Epidermal melanocyte (primary cell): ENCODE results near the gene FOXA3.

ENCODE experiments used
- DNase-seq: peaks from one replicate; pipeline ENCODE4 v3.0.0; 2011; ENCODE audit warnings: low spot score; ENCODE audit not compliant: insufficient read length

Gene FOXA3

GRCh38 chr19:45873219-45873772, 9.2 kb downstream of the FOXA3 start:
- no peak for DNase-seq

- no peak for DNase-seq
Measured at GRCh38 chr19:45874620-45874966, 10.5 kb downstream of the FOXA3 start.

- DNase-seq = no peak
Measured at GRCh38 chr19:45876161-45876410, 12.0 kb downstream of the FOXA3 start.

- peak; percentile 21 for DNase-seq
Measured at GRCh38 chr19:45876411-45877197, 12.5 kb downstream of the FOXA3 start.

GRCh38 chr19:45878043-45878794, 14.1 kb downstream of the FOXA3 start:
- peak; percentile 13 for DNase-seq

GRCh38 chr19:45879055-45879454, 14.9 kb downstream of the FOXA3 start:
- peak; percentile 15 for DNase-seq

- DNase-seq = peak; percentile 11
Measured at GRCh38 chr19:45879971-45880370, 15.8 kb downstream of the FOXA3 start.

GRCh38 chr19:45881082-45881908, 17.2 kb downstream of the FOXA3 start:
- DNase-seq = no peak

GRCh38 chr19:45881909-45882528, 17.9 kb downstream of the FOXA3 start:
- peak; percentile 13 for DNase-seq

GRCh38 chr19:45882652-45883585, 18.8 kb downstream of the FOXA3 start:
- DNase-seq = peak; percentile 88

- DNase-seq = no peak
Measured at GRCh38 chr19:45883586-45883880, 19.4 kb downstream of the FOXA3 start.

GRCh38 chr19:45883881-45884681, 20.0 kb downstream of the FOXA3 start:
- DNase-seq = no peak

- no peak for DNase-seq
Measured at GRCh38 chr19:45884682-45885555, 20.8 kb downstream of the FOXA3 start.

GRCh38 chr19:45885556-45886426, 21.7 kb downstream of the FOXA3 start, which contains the start of gene IRF2BP1:
IRF2BP1 (minus strand) TSS chr19:45886141; CDS start chr19:45885774, 367 bp downstream.
- DNase-seq = peak; percentile 96

GRCh38 chr19:45886427-45887199, 22.5 kb downstream of the FOXA3 start:
- peak; percentile 99 for DNase-seq

GRCh38 chr19:45887200-45887710, 23.1 kb downstream of the FOXA3 start:
- DNase-seq = no peak
